ENCODE data around the gene DSCAM.

The DSCAM gene

DNA sequence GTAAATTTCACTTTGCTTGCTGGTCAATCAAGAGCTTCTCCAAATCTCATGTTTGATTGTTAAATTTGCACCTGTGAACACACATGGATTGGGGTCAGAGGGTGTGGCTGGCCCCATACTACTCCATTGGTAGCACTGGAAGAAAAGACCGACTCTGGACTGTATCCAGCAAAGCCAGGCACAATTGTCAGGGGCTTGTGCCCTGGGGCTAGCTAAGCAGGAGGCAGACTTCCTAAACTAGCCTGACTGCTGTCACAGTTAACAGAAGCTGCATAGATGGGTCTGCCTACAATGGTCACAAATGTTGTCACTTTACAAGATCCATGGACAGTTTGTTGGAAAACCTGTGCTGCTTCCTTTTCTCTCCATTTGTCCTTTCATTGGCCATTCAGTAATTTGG lies 421.0 kb downstream of the DSCAM start:
- DNase-seq, result no peak

DNA sequence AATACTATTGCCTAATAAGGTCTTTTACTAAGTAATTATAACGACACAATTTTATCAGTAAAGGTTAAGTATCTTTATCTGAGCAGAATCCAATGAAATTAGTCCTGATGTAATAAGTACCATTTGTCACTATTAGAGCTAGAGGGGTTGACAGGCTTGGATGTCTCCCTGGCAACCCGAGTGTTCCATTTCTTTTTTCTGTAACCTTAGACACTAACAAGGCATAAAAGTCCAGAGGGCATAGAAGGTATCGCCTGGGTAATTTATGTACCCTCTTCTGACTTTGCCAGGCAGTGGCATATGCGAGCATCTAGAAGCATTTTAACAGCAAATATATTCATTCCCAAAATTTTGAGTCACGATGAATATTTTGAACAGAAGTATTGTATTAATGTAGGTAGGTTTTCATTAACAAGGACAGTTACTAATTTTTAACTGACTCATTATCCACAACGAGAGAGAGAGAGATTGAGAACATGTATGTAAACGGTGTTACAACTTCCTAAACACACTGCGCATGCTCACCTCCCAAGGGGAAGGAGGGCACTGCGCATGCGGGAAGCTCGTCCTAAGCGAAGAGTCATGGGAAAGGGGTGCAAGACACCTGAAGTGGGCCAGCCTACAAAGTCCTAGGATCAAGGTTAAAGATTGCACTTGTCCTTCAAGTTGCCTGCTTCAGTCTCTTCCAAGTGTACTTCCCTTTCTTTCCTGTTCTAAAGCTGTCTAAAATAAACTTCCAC lies 423.9 kb downstream of the DSCAM start:
- no peak for DNase-seq

DNA sequence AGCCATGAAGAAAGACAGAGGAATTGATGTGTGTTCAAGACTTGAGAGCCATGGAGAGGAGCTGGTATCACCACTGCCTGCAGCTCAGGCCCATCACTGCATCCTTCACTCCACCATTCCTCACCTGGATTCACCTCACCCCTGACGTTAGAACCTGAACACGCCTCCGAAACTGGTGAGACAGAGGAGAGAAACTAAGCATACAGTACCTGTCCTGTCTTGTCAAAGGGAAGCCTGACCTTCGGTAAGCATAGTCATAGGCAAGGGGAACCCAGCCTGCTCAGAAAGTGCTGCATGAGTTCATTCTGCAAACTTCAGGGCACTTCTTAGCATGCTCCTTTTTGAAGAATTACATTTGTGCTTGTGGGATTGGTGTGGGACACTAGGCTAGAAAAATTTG lies 425.8 kb downstream of the DSCAM start:
- DNase-seq, result no peak

DNA sequence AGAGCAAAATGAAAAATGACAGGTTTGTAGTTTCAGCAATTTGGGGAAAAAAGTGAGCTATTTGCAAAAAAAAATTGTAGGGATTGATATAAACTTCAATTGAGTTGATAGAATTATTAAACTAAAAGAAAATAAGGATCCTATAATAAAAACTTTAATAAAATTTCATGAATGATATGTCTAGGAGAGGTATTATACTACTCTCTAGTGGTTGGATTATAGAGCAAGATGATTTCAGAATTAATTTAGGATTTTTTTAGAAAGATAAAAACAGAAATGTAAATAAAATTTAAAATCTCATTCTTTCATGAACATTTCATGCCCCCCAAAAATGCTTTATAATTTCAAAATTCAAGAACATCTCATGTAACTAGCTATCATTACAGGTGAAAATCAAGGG lies 430.4 kb downstream of the DSCAM start:
- DNase-seq, result no peak

DNA sequence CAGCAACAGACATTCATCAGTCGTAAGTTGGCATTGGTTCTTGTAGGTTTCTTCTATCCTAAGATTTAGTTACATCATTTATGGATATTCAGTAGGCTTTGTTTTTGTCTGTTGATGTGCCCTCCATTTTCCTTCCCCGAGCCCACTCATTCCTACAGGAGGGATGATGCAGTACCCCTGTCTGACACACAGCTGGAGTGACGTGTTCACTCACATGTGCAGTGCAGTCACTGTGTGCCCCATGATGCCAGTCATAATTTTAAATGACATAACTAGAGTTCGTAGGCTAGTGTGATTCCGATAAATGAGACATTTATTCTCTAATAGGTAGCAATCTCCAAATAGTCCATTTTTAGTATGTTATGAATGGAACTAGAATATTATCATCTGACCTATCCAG lies 438.4 kb downstream of the DSCAM start:
- DNase-seq, result no peak

DNA sequence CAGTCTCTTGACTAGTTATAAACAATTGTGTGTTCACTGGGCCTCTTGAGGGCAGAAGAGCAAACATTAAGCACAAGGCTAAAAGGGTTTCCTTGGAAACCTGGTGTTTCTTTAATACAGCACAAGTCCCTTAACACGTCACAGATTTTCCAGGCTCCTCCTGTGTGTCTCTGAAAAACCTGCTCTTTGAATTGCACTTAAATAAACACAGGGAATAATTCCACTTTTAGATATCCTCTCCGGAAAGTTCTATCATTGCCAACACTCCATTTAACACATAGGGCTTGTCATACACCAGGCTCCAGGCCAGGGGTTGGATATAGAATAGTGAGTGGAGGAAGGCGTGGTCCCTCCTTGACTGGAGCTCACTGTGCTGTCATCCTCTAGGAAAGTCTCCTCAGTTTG lies 442.6 kb downstream of the DSCAM start:
- DNase-seq, result no peak

DNA sequence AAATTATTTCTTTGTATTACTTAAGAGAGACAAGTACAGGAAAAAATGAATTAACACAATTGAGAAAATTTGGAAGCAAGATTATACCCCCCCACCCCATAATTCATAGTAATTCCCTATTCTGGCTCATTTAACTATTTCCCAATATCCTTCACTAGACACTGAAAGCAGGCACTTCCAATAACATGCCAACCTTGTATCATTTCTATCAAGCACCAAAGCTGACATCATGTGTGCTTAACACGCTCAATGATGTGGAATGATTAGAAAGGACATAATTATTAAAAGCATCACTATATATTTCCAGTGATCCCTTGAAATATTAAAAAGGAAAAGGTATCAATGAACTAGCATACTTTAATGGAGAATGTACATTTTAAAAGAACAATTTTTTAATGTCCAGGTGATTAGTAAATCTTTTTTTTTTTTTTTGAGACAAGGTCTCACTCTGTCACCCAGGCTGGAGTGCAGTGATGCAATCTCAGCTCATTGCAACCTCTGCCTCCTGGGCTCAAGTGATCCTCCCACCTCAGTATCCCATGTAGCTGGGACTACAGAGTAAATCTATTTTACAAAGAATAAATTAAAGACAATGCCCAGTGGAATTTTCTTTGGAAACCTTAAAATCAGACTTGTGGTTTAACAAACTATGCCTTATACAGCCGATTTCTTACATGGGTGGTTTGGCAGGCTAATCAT lies 443.9 kb downstream of the DSCAM start:
- DNase-seq, result no peak

DNA sequence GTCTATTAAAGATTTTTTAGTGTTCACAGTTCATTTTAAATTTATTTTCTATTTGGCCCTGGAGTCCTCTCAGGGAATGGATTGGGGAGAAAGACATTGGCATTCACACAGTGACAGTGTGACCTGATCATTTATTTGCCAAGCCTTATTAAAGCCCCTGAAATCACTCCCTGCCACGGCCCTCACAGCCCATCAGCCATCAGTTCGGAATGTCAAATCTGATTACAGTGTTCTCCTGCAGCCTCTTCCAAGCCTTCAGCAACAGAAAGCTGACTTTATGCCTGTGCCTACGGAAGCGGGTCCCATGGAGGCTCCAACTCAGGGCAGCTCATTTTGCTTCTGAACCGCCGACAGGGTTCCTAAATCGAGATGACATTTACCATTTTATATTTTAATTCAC lies 451.2 kb downstream of the DSCAM start:
- no peak for DNase-seq

DNA sequence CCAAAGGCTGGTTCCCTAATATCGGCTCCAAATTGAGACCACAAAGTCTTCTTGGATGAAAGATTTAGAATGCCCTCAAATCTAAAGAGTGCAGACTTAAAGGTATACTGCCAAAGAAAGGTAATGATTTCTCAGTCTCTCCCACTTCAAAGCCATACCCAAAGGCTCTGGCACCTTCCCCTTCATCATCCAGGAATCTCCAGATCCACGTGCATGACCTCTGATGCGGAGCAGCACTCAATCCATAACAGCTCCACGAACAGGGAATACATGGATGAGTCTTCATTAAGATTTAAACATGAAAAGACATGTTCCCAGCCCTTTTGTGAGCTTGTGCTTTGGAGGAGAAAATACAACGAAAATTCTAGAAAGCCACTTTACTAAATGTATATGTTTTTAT lies 453.9 kb downstream of the DSCAM start:
- DNase-seq, result no peak

DNA sequence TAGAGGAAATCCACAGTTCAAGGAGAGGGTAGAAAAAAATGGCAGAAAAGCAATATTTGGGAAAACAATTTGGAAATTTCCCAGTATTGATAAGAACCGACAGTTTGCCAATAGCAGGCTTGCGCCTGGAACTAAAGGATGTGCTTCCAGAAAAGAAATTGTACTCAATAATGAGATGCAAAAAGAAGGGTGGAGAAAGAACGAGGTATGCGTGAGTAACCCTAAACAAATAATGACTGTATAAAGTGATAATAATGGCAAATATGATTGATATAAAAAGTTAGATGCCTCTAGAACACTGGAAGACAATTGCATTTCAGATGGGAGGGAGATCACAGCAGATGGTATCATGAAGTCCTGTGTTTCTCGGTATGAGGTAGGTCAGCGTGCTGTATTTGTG lies 458.9 kb downstream of the DSCAM start:
- no peak for DNase-seq

DNA sequence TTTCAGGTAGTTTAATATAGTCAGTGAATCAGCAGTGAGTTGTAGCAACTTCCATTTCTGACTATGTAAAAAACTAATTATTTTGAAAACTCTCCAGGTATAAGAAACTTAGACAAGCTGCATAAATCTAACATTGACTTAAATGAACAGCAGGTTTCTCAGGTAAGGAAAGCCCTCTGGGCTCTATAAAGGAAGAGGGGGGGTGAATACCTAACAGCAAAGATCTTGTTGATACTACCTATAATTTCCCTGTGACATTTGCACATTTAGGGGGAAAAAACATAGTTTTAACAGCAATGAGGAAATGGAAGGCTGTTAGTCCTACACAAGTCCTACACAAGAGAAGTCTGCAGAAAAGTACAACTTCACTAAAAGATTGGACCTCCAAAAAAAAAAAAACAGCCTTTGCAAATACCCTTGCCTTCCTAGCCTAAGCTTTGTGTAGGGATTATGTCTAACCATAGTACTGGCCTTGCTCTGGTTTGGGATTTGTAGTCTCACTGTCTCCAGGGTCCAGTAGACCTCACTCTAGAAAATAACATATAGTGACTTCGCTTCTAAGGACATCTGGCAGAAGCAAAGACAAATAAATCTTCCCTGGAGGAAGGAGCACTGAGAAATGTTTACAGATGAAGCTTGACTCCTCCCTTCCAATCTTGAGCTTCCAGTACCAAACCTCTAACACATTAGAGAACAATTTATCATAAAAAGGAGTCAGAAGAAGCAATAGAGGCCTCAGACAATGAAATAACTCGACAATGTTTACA lies 459.8 kb downstream of the DSCAM start:
- no peak for DNase-seq

DNA sequence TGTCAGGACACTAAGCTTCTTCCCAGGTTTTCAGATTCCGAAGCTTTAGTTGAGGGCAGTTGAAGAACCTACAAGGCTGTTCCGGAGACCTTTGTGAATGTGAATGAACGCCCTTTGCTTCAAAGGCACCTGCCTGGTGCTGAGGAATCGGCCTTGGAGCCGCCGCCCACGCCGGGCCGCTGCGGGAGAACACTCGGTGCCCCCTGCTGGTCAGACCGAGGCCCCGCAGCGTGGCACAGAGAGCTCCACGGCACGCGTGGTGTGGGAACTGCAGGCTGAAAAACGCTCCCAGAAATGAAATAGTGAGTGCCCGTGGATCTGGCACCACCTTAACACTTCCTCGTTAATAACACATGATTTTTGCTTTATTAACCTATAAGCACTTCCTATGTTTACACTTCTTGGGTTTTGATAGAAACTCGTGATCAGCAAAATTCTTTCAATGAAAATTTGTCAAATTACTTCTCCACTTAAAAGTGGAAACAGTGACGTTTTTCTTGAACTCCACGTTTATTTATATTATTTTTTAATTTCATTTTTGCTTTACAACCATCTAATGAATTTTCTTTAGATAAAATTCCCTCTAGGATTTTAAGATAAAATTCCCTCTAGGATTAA lies 460.6 kb downstream of the DSCAM start:
- peak in 1 of 2 donors; percentile 1 for DNase-seq

DNA sequence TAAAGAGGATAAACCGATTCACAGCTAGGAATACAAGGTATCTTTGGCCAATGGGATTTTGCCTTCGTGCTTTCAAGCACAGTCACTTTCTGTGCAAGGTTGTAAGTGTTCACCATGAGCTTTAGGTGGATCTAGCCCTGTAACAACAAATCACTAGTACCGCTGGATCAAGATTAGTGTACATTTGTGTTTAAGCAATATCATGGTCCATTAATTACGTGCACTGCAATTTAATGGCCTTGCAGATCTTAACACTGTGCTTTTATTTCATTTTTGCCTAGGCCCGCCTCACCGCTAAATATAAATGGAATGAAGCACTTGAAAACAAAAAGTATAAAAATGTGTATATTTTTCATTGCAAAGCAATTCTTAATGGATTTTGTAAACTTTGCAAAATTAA lies 461.1 kb downstream of the DSCAM start:
- no peak for DNase-seq

DNA sequence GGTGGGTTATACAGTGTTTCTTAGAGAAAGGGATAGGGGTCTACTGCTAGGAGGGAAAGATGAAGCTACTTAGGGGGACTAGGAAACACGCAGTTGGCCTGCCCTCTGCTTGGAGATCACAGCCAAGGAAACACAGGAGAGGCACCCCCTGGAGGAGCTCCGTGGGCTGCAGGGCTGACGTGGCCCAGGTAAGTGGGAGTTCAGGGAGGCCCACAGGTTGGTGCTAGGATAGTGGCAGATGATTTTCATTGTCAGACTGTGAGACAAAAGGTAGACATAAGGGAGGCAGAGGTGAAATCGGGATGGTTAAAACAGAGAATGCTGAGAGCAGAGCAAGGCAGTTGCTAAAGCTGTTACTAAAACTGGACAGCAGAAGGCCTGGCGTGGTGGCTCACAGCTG lies 463.0 kb downstream of the DSCAM start:
- DNase-seq, result no peak

DNA sequence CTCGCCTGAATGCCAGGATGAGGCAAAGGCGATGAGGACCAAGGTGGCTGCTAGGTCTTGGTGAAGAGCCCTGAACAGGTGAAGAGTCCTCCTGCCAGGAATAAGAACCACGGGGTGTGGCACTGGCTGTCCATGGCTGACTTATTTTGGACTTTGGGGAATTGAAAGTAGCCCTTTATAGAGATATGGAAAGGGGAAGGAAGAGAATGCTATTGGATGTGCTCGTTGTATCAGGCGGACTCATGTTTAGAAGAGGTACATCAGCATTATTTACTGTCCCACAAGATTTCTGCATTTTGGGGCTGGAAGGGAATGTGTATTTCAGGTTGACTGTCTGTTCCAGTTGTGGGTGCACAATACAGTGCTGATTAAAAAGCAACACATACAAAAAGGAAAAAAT lies 465.8 kb downstream of the DSCAM start:
- no peak for DNase-seq

DNA sequence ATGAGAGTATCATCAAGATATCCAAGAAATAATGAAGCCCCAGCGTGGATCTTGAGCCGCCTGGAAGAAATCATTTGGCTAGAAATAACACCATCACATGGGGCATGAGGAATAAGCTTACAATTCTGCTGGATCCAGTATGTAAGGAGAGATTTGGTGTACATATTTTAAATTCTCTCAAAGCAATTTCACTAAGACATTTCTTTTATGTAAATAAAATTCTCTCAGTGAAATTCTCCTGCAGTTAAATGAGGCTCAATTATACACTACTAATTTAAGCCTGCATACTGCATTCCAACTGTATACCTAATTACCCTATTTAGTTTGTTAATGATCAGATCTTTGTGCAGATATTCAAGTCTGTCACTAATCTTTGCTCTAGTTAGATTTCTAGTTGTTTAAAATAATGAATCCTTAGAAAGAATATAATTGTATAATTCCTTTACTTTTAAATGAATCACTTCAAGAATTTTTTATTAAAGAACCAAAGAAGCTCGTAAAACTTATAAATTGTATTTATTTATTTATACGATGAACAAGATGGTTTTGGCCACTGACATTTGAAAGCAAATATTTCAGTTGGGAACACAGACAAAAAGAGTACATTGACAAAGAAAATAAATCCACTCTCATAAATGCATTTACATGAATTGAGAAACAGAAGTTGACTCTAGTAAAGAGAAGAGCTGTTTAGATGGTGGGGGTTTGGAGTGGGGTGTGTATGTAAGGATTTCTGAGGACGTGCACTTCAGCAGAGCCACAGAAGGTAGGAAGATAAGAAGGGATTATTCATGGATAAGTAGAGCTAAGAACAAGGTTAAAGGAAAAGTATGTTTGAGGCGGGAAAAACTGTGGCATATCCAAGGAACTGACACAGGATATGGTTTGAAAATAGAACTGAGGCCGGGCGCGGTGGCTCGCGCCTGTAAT lies 466.8 kb downstream of the DSCAM start:
- DNase-seq, result no peak

DNA sequence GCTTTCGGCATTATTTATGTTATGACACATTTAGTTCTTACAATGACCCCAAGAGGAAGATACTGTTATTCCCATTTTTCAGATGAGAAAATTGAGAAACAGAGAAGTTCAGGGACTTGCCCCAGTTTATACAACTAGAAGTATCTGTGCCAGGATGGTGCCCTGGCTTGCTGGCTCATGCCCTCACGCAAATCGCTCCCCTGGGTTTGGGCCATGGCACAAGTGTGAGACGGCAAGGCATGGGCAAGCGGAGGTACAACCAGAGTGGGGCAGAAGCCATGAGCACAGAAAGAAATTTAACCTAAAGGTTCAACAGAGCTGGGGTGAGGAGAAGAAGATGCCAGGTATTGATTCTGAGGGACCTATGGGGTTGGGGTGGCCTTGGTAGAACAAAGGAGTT lies 469.8 kb downstream of the DSCAM start:
- DNase-seq, result no peak

DNA sequence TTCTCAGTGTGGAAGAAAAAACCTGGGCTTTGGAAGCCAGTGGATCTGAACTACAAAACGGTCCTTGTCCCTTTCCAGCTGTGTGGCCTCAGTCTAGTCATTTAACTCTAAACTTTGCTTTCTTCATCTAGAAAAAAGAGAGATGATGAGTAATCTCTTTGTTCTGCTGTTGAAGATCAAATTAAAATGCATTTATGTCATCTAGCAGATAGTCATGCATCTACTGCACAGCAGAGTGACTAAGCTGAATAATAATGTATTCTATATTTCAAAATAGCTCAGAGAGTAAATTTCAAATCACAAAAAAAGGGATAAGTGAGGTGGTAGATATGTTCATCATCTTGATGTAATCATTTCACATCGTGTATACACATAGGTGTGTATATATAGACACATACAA lies 473.2 kb downstream of the DSCAM start:
- DNase-seq, result no peak

DNA sequence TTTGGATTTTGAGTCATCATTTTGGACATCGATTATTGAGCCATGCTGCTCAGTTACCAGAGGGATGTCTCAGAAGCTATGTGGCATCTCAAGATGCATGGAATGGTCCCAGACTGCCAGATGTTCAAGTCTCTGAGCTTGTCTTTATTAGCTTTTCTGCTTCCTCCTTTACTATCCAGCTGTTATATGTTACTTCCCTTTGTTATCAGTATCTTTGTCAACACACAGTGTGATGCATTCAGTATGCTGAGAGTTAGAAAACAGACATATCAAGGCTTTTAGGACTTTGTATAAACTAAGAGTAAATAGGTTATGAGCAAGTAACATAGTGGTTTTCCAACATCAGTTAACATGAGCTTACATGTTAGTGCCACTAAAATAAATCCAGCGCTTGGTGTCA lies 474.5 kb downstream of the DSCAM start:
- DNase-seq, result no peak

DNA sequence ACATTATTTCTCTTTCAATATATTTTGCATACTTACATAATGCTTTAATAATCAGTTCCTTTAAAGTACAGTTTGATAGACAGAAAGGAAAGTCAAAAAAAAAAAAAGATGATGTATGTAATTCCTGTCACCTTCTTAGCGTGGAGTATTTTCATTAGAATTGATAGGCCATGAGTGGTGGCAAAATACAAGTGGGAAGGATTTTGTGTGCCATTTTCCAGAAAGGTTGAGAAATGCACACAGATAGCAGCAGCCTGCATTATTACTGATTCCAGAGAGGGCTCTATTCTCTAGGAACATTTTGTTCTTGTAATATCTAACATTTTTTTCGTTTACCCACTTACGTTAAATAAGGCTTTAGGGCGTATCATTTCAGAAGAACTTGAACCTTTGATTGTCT lies 475.6 kb downstream of the DSCAM start:
- DNase-seq, result no peak

DNA sequence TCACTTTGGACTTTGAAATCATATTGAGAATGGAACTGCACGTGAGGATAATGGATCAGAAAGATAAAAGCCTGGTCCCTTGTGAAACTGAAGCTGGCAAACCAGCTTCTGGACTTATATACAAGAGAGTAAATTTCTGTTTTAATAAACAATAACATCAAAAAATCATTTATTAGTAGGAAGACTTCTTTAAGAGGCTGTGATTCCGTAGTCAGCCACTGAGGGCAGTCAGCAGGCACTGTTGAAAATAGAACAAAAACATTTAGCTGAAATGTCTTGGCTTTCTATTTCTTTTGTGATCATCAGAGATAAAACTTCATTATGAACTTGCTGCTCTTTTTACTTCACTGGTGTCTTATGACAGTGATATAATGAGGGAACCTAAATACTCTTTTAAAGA lies 490.3 kb downstream of the DSCAM start:
- no peak for DNase-seq

DNA sequence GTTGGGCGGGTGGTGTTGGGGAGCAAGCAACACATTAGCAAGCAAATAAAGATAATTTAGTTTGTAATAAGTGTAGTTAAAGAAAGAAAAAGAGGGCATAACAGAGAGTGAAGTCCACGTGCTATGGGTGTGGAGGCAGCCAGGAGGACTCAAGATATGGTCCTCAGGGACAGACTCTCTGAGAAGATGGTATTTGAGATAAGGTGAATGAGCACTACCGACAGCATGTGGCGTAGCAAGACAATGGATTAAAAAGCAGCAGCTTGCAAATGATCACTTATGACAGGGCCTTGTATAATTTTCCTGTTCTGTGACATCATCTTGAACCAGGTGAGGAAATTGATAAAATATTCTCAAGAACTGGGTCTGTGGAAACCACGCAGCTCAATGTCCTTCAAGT lies 491.9 kb downstream of the DSCAM start:
- DNase-seq, result no peak

DNA sequence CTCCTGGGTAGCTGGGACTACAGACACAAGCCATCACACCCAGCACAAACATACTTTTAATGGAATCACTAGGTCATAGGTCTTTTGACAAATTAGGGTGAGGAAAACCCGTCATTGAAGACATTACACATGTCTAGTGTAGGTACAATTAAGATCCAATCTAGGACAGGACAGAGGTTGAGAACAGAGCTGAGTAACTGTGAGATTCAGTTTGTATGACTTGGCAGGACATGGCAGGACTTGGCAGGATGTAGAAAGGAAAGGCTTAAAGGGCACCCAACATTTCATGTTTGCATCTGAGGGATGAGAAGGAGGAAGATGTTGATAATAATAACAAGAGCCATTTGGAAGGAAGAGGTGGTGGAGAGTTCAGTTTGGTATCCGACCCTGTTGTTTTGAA lies 496.0 kb downstream of the DSCAM start:
- DNase-seq, result no peak
